A204.1 (cell line): ENCODE measurements around the gene KCTD17.

Experiments
- FAIRE-seq: peaks from 2 replicates; lab custom pipeline; 2012; peaks lifted over from hg19 to GRCh38; lab: Jason Lieb, UNC

The KCTD17 gene

DNA sequence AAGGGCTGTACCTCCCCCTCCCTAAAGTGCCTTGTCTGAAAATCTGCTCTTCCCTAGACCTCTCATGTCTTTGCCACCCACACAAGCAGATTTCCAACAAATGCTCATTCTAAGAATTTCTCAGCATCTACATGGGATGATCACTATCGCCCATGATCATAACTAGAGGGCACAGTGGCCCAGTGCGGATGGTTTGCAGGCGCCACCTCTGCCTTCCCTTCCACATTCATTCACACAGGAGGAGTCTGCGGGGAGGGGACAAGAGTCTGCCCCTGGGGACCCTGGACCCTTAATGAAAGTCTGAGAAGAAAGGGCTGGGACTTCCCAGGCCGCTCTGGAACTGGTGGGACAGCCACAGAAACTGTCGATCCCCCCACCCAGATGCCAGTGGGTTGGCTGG lies 28.9 kb downstream of the KCTD17 start:
- FAIRE-seq = no peak

DNA sequence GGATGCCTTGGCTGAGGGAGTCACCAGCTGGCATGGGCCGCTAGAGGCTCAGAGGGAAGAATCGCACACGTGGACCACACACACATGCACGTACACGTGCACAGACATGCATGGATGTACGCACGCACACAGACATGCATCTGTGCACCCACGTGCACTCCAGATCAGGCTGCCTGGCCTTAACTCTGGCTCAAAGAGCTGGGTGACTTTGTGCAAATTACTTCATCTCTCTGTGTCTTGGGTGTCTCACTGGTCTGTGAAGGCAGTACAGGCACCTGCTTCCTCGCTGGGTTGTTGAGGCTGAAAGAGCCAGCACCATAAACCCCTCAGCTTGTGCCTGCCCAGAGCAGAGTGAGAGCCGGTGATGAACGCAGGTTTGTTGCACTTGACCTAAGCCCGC lies 29.3 kb downstream of the KCTD17 start:
- FAIRE-seq = no peak

DNA sequence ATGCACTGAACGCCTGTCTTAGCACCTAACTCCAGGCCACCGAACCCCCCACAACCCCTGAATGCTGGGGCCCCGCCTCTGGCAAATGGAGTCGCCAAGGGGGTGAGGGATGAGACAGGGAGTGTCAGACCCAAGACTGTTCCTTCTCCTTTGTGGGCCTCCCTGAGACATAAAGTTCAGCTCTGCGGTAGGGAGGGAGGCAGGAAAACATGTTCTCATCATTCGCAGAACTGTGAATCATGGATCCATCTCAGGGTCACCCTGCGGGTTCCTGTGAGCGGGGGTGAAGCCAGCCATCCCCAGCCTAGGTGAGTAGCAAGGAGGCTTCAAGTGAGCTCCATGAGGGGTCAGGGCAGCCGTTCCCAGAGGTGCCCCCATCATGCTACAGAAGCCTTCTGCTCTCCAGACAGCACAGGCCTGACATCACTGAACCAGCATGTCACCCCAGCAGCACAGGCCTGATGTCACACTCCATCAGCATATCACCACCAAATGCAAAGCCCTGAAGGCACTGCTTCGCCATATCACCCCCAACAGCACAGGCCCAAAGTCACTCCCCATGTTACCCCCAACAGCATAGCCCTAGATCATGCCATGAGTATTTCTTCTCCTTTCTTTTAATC lies 30.8 kb downstream of the KCTD17 start:
- no peak for FAIRE-seq

DNA sequence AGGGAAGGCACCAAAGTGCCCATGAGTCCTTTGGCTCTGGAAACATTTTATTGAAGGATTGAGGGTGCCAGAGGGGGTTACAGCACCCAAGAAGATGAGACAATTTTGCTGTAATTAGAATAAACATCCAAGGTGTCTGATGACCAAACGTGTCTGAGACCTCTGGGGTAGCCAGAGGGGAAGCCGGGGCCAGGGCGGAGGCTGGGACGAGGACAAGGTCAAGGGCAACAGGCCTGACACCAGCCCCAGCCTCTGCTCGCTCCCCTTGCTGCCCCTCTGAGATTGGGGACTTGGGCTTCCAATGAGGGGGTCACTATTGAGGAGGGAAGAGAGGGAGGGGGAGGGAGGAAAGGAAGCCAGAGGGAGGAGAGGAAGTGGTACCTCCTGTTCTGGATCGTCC lies 32.4 kb downstream of the KCTD17 start:
- no peak for FAIRE-seq

DNA sequence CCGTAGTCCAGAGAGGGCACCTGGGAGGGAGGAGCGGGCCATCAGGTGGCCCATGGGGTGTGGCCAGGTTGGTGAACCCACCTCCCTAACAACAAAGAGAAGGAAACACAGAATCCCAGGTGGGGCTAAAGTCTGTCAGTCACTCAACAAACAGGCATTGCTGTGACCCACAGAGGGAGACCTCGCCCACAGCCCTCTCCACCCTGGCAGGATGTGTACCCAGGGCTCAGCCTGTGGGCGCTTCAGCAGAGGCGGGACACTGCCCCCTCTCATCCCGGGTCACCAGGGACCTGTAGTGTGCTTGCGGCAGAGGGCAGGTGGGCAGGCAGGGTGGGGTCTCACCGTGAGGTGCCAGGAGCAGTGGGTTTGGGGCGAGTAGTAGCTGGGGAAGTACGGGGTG lies 32.8 kb downstream of the KCTD17 start:
- FAIRE-seq = no peak

DNA sequence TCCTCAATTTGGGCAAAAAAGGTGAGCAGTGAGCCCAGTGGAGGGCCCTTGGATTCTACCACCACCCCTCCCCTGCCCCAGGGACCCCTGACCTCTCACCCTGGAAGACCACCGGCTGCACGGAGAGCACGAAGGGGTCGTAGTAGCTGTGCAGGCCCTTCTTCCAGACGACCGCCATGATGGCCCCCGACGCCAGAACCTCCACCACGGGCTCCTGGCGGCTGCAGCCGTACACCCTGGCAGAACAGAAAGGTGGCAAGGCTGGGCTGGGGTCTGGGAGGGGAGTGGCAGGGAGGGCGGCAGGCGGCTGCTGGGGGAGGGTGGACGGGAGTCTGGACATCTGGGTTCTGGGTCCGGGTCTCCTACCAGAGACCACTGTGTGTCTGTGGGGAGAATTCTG lies 34.6 kb downstream of the KCTD17 start:
- FAIRE-seq = no peak

DNA sequence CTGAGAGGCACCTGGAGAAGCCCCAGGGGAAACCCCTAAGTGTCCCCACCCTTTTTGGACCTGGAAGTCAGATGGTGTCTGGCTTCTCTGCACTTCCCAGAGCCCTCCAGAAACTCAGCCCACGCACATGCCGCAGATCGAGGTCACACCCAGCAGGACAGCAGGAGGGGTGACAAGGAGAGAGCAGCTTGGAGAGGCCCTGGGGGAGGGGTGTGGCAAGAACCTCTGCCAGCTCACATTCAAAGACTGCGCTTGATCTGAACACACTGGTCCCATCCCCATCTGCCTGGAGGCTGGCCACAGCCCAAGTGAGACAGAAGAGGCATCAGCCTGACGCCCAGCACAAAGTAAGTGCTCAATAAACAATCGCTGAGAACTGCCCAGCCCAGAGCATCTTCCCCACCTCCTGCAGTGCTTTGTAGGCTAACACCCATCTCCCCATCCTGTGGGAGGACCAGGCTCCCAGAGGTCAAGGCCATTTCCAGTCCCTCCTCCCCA lies 36.6 kb downstream of the KCTD17 start:
- no peak for FAIRE-seq

DNA sequence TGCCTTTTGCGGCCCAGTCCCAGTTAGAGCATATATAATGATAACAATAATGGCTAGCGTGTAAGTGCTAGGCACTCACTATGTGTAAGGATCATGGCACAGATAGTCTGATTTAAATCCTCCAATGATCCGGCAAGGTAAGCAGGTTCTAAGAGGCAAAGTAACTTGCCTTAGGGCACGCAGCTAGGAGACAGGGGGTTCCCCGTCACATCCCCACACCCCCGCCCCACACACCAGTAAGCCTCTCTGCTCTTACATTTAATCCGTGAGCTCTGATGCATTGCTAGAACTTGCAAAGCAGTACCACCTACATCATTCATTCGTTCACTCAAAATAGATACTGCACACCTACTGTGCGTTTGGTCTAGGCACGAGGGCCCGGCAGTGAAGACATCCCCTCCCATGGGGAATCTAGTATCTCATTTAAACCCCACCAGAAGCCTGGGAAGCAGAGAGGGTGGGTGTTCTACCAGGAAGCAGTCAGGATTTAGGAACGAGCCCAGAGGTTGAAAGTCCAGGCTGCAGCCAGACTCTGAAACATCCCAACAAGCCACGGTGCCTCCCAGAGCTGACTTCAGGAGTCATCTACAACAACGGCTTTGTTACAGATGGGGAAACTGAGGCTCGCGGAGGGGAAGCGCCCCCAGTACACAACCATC lies 37.3 kb downstream of the KCTD17 start:
- FAIRE-seq = no peak

DNA sequence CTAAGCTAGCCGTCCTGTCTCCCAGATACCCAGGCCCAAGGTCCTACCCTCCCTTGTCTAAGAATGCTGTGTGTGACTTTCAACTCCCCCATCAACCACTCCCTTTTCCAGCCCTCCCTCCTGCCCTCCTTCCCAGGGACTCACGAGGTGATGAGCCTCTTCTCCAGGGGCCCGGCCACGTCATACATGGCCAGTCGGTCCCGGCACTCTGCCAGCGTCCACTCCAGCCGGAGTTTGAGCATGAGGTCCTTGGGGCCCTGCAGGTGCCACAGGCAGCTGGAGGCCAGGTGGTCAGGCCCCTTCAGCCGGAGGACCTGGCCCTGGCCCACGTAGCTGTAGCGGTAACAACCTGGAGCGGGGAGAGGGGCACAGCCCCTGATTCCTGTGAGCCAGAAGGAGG lies 37.9 kb downstream of the KCTD17 start:
- no peak for FAIRE-seq

DNA sequence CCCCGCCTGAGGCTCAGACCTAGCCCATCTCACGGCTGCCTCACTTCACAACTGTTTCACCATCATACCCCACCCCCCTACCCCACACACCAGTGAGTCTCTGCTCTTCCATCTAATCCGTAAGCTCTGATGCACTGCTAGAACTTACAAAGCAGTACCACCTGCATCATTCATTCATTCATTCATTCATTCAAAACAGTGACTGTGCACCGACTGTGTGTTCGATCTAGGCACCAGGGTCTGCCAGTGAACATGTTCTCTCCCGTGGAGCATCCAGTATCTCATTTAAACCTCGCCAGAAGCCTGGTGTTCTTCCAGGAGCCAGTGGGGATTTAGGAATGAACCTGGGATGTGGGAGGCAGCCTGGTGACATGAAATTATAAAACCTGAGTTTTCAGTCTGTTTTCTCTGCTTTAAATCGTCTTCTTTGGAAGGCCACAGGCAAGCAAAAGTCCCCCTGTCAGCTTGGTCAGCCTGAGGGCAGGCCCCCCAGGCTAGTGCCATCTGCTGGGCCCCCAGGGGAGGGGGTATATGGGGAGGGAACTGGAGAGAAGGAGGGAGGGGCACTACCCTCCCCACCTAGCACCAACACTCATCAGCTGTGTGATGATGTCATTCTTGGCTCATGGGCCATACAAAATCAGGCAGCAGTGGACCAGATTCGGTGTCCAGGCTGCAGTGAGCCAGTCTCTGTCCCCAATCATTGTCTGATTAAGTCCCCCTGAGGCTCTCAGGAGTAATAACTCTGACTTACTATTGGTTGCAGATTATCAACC lies 39.6 kb downstream of the KCTD17 start:
- no peak for FAIRE-seq

DNA sequence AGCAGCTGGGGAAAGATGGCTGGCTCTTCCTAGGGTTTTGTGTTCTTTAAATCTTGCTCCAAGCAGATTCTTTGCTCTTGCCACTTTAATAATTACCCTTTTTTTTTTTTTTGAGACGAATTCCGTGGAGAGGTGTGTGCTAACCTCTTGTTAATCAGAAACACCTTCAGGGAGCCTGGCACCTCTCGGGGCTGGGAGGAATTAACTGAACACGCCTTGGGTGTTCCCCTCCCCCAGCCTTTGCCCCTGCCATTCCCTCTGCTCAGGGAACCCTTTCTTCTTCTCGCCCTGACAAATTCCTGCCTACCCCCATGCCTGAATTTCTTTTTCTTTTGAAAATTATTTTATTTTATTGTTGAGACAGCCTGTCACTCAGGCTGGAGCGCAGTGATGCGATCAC lies 40.5 kb downstream of the KCTD17 start:
- no peak for FAIRE-seq

DNA sequence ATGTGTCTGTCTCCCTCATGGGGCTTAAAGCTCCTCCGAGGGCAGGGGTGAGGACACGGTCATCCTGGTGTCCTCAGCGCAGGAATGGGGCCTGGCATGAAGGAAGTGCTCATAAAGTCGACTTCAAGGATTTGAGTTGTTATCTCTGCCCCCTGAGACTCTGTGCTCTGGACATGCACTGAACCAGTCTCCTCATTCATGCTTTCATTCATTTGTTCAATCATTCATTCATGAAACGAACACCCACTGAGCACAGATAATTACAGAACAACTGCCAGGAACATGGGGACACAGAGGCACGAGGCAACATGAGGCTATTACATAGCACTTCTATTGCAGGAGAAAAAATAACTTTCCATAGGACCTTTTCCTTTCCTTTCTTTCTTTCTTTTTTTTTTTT lies 41.5 kb downstream of the KCTD17 start:
- no peak for FAIRE-seq

DNA sequence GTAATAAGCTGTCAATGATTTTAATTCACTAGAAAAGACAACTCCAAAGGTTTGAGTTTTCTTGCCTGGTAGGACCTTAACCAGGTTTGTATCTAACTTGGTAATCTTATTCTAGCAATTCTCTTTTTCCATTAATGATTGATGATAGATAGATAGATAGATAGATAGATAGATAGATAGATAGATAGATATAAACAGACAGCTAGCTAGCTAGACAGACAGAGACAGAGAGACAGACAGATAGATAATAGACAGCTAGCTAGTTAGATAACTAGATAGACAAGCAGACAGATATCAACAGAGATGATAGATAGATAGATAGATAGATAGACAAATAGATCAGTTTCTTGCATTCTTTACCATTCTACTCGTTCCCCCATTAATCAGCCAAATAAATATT lies 42.7 kb downstream of the KCTD17 start:
- FAIRE-seq = no peak

DNA sequence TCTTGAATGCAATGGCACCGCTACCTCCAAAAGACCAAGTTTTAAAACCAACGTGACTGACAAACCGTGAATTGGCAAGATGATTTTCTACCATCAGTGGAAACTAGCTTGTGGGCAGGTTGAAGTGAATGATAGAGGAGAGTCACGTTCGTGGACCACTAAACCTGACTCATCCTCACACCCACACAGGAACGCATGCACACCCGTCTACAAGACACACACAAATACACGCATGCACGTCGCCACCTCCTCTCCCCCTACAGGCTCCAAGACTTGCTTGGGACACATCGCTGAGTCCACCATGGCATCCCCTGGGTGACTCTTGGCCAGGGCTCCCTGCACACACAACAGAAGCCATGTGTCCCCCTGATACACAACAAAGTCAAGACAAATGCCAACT lies 43.6 kb downstream of the KCTD17 start:
- no peak for FAIRE-seq

DNA sequence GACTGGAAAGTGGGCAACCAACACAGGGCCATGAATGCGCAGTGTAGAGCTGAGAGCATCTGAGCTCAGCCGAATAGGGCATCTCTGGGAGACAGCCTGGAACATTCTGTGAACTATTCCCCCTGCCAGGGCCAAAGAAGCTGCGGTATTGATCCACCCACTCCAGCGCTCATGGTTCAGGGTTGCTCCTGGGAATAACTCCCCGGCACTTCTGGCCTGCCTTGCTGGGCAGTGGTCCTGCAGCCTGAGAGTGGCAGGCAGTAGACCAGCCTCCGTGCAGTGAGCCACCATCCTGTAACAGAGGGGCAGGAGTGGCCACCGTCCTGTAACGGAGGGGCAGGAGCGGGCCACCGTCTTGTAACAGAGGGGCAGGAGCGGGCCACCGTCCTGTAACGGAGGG lies 45.8 kb downstream of the KCTD17 start:
- no peak for FAIRE-seq

DNA sequence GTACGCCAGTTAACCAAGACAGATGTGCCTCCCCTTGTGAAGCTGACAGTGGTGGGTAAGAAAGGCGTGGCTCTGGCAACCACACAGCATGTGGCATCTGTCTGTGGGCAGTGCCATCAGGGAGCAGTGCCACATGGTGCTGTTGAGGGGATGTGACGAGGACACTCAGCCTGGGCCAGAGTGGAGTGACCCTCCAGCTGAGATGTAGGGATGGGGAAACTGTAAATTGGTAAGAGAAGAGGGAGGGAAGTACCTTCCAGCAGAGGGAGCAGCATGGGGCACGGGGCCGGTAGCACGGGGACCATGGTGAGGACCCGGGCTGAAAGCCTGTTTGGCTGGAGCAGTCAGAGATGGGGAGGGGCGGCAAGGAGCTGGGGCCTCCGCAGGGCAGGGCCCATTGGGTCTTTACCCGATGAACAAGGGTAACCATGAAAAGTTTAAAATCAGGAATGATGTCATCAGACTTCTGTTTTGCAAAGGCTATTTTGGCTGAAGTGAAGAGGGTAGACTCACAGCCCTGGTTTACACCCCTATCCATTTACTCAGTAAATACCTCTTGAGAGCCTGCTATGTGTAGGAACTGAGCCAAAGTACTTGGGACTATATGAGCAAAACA lies 47.5 kb downstream of the KCTD17 start:
- no peak for FAIRE-seq

DNA sequence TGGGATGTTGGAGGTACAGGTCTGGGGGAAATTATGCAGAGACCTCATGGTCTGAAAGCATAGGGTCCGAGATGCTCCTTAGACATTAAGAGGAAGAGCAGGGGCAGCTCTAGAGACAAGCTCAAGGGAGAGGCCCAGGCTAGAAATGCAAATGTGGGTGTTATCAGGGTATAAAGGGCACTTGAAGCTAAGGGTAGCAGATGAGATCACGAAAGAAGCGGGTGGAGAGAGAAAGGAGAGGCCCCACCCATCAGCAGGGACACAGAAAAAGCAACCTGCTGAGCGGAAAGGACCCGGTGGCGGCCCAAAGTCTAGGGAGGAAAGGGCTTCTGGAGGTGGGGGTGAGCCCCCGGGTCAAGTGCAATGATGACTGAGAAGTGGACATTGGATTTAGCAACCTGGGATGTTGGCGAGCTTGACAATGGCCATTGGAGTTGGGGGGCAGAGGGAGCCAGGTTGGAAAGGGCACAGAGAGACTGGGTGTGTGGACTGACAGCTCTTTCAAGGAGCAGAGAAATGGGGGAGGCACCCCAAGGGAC lies 49.1 kb downstream of the KCTD17 start:
- FAIRE-seq = no peak

DNA sequence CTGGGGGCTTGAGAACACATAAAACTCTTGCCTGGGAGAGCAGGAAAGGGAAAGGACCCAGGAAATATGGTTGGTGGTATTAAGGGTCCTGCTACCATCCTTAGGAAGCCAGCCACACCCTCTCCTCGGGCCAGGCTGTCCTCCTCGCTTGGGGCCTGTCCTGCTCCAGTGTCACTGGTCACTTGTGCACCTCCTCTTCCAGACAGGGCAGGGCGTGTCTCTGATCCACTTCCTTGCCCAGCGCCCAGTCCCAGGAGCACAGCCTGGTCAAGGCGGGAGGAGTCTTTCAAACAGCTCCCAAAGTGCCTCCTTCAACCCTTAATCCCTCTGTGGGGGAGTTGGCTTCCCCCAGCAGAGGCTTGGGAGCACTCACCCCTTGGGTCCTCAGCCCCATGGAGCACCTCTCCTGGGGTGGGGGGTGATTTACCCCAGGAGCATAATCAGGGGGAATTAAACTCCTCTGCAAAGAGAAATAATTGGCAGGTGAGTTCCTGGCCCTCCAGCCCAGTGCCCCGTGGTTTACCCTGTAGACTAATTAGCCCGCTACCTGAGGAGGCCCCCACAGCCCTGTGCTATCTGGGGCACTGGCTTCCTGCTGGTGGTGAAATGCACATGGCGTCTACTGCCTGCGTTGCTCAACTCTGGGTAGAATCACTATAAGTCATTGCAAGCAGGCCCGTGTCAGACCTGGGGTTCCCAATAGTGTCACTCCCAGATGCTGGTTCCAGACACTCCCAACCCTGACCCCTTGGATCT lies 49.9 kb downstream of the KCTD17 start:
- no peak for FAIRE-seq

DNA sequence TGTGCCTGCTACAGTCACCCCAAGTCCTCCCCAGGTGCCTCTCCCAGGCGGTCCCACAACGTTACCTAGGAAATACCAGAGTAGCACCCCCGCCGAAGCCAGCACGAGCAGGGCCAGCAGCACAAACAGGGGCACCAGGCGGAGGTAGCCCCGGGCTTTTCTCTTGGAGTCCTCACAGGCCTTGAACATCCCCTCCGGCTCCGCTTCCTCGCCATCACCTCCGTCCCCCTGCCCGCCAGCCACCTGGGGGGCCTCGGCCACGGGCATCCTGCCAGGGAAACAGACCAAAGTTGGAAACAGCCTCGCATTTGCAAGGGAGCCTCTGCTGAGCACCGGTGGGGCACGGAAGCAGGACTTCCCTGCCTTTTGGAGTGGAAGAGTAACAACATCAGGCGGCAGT lies 51.6 kb downstream of the KCTD17 start:
- FAIRE-seq = no peak

DNA sequence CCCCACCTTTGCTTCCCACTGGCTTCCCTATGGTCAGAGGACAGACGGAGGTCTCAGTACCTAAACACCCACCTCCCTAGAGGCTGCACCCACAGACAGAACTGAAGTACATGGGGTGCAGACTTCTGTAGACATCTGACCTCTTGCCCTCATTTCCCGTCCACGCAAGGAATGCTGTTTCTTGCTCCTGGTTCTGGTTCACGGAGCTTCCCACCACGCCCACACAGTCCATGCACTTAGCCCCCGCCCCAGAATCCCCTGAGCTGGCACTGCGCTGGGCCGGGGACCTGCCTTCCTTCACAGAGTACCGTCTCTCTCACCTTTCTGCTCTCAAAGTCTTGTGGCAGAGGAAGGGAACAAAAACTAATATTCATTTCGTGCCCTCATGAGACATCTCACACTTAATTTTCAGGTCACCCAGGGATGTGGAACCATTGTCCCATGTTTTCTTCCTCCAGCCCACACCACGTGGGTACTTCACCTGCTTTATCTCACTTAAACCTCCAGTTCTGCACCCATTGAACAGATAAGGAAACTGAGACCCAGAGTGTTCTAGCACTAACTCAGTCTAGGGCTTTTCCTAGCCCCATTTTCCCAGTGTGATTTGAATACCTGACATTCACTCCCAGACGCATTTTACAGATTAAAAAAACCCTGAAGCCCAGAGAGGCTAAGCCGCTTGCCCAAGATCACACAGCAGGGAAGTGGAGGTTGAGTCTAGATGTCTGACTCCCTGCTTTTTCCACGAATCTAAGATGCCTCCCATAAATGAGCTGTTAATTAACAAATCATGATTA lies 52.3 kb downstream of the KCTD17 start:
- FAIRE-seq = no peak

DNA sequence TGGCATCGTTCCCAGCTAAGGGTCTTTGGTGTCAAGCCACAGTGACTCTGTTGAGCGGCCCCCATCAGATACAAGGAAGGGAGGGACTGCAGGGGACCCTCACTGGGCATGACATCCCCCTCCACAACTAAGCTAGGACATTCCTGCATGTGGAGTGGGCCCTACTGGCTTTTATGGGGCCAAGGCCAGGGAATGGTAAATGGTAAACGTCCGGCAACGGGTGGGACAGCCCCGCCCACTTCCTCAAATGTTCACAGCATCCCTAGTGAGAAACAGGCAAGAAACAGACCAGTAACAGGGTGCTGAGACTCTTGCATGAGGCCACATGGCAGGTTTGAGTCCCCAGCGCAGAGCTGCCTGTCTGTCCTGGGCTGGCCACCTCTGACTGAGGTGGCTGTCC lies 53.6 kb downstream of the KCTD17 start:
- no peak for FAIRE-seq
